ENCODE data around the gene LRRC3B. TPM values are rescaled to one million over a fixed set of nuclear protein-coding genes. Genes with fewer than 3 reads are reported as not detected.

LRRC3B gene
- total and polyA plus RNA-seq, 2 experiments from 2014 or later: not detected

GRCh38 chr3:26621906-26622620, 509 bp upstream of the LRRC3B start:
- DNase-seq: no peak
- H3K9ac ChIP-seq: no peak overlapping the region
- no peak overlapping the region for H3K4me3 ChIP-seq
- no peak for TF ChIP-seq EZH2phosphoT487 (IDR thresholded peaks at IDR 0.05; ENCODE audit: insufficient read depth, low read depth)
- no peak for TF ChIP-seq EZH2 (IDR thresholded peaks at IDR 0.05; ENCODE audit: insufficient read depth, poor library complexity, severe bottlenecking)
- WGBS, 2 experiments (ENCODE audit: low coverage in 1 of 2, low lambda C conversion rate in 2 of 2, missing lambda C conversion rate in 2 of 2): 15 to 19% methylated on average over 25 of the region's 25 CpGs
- no peaks in the 10 kb centered on the region for H3K9me2 ChIP-seq (ENCODE audit: insufficient read depth)
- H3K36me3 ChIP-seq (ENCODE audit: low read depth): no peaks in the 10 kb centered on the region
- no peaks in the 10 kb centered on the region for H3K4me1 ChIP-seq (ENCODE audit: insufficient read depth)
- in situ Hi-C loops (cut with MboI): no loop called here
- H3K27ac ChIP-seq: no peak overlapping the region
- H3K4me2 ChIP-seq (ENCODE audit: unreplicated experiment): no peak overlapping the region
- H3K9me3 ChIP-seq (ENCODE audit: low read depth): no peaks in the 10 kb centered on the region
- H3K27me3 ChIP-seq (replicated peaks; ENCODE audit: insufficient read depth): no peaks in the 10 kb centered on the region
- H4K20me1 ChIP-seq (ENCODE audit: insufficient read depth): no peaks in the 10 kb centered on the region; the same call in 1 of the 2 replicates
- H2AFZ ChIP-seq: no peak overlapping the region
- no peaks in the 10 kb centered on the region for H3K79me2 ChIP-seq (ENCODE audit: insufficient read depth)
- no peaks in the 10 kb centered on the region for H3F3A ChIP-seq (ENCODE audit: insufficient read depth)

- H3K27ac ChIP-seq: no peak overlapping the region
- no peaks in the 10 kb centered on the region for H3K36me3 ChIP-seq (ENCODE audit: low read depth)
- in situ Hi-C loops (cut with MboI): no loop called here
- H3K9me2 ChIP-seq (ENCODE audit: insufficient read depth): no peaks in the 10 kb centered on the region
- H3K9me3 ChIP-seq (ENCODE audit: low read depth): no peaks in the 10 kb centered on the region
- H3K79me2 ChIP-seq (ENCODE audit: insufficient read depth): no peaks in the 10 kb centered on the region
- DNase-seq: no peak
- no peaks in the 10 kb centered on the region for H3K4me1 ChIP-seq (ENCODE audit: insufficient read depth)
- H3K4me3 ChIP-seq: no peak overlapping the region
- TF ChIP-seq EZH2phosphoT487 (IDR thresholded peaks at IDR 0.05; ENCODE audit: insufficient read depth, low read depth): no peak
- TF ChIP-seq EZH2 (IDR thresholded peaks at IDR 0.05; ENCODE audit: insufficient read depth, poor library complexity, severe bottlenecking): no peak
- H3K9ac ChIP-seq: no peak overlapping the region
- no peak overlapping the region for H2AFZ ChIP-seq
- H4K20me1 ChIP-seq (ENCODE audit: insufficient read depth): no peaks in the 10 kb centered on the region; the same call in 1 of the 2 replicates
- H3F3A ChIP-seq (ENCODE audit: insufficient read depth): no peaks in the 10 kb centered on the region
- no peaks in the 10 kb centered on the region for H3K27me3 ChIP-seq (replicated peaks; ENCODE audit: insufficient read depth)
- 1 to 2% methylated on average over 26 to 33 of the region's 33 CpGs for whole genome bisulfite sequencing, 2 experiments (ENCODE audit: low coverage in 1 of 2, low lambda C conversion rate in 2 of 2, missing lambda C conversion rate in 2 of 2)
- no peak overlapping the region for H3K4me2 ChIP-seq (ENCODE audit: unreplicated experiment)
These were observed 1.0 kb downstream of the LRRC3B start for GRCh38 chr3:26623419-26624208.

GRCh38 chr3:26624209-26624765, 1.7 kb downstream of the LRRC3B start:
- DNase-seq: no peak
- Histone ChIP-seq H3F3A (ENCODE audit: insufficient read depth) (no peaks in the 10 kb centered on the region), H3K4me2 (ENCODE audit: unreplicated experiment) (no peak overlapping the region), H3K9me3 (ENCODE audit: low read depth) (no peaks in the 10 kb centered on the region), H4K20me1 (ENCODE audit: insufficient read depth) (no peaks in the 10 kb centered on the region), H3K4me1 (ENCODE audit: insufficient read depth) (no peaks in the 10 kb centered on the region), H3K79me2 (ENCODE audit: insufficient read depth) (no peaks in the 10 kb centered on the region), H3K27me3 (replicated peaks; ENCODE audit: insufficient read depth) (no peaks in the 10 kb centered on the region), H3K9me2 (ENCODE audit: insufficient read depth) (no peaks in the 10 kb centered on the region), H3K9ac (no peak overlapping the region), H3K27ac (no peak overlapping the region), H3K4me3 (no peak overlapping the region), H2AFZ (no peak overlapping the region), H3K36me3 (ENCODE audit: low read depth) (no peaks in the 10 kb centered on the region)
- in situ Hi-C loops (cut with MboI): no loop called here
- TF ChIP-seq EZH2 (IDR thresholded peaks at IDR 0.05; ENCODE audit: insufficient read depth, poor library complexity, severe bottlenecking) (no peak), EZH2phosphoT487 (IDR thresholded peaks at IDR 0.05; ENCODE audit: insufficient read depth, low read depth) (no peak)
- WGBS, 2 experiments (ENCODE audit: low coverage in 1 of 2, low lambda C conversion rate in 2 of 2, missing lambda C conversion rate in 2 of 2): 15 to 30% methylated on average over 22 to 28 of the region's 28 CpGs

GRCh38 chr3:26625187-26625586, 2.6 kb downstream of the LRRC3B start:
- Histone ChIP-seq H3F3A (ENCODE audit: insufficient read depth) (no peaks in the 10 kb centered on the region), H2AFZ (no peak overlapping the region), H3K36me3 (ENCODE audit: low read depth) (no peaks in the 10 kb centered on the region), H3K9me2 (ENCODE audit: insufficient read depth) (no peaks in the 10 kb centered on the region), H3K9ac (no peak overlapping the region), H4K20me1 (ENCODE audit: insufficient read depth) (no peaks in the 10 kb centered on the region), H3K4me2 (ENCODE audit: unreplicated experiment) (no peak overlapping the region), H3K27me3 (replicated peaks; ENCODE audit: insufficient read depth) (no peaks in the 10 kb centered on the region), H3K27ac (no peak overlapping the region), H3K9me3 (ENCODE audit: low read depth) (no peaks in the 10 kb centered on the region), H3K4me1 (ENCODE audit: insufficient read depth) (no peaks in the 10 kb centered on the region), H3K79me2 (ENCODE audit: insufficient read depth) (no peaks in the 10 kb centered on the region), H3K4me3 (no peak overlapping the region)
- WGBS, 2 experiments (ENCODE audit: low coverage in 1 of 2, low lambda C conversion rate in 2 of 2, missing lambda C conversion rate in 2 of 2): 68 to 70% methylated on average over 12 to 13 of the region's 13 CpGs
- TF ChIP-seq EZH2 (IDR thresholded peaks at IDR 0.05; ENCODE audit: insufficient read depth, poor library complexity, severe bottlenecking) (no peak), EZH2phosphoT487 (IDR thresholded peaks at IDR 0.05; ENCODE audit: insufficient read depth, low read depth) (no peak)
- no peak for DNase-seq
- in situ Hi-C loops (cut with MboI): no loop called here
